HG03196 (cell line): Measurements from ENCODE around the gene HARS1.
"Not testable (repeated sequence)": the region's sequence is repeated elsewhere in the genome, so short reads cannot be mapped to it uniquely, and the experiment has no call there.

Experiments
- ATAC-seq: cut with Tn5 transposase; IDR thresholded peaks from one replicate; pipeline ENCODE4 v1.9.1; 2021; ENCODE audit not compliant: unreplicated experiment

The HARS1 gene

DNA sequence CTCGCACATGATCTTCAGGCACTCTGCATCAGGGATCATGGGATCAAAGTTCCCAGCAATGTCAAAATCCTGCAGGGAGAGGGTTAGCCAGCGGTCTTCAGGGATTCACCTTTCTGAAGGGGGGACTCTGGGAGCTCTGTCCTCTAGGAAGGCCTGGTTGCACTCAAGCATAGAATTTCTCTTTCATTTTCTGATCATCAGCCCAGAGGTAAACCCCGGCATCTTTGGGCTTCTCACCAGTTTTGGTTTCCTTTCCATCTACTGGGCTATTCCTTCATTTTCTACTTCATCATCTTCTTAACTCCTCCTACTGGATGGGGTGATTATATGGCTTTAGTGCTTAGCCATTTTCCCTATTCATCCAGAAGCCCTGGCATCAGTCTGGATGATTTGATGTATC lies 13.2 kb downstream of the HARS1 start:
- no peak for ATAC-seq

DNA sequence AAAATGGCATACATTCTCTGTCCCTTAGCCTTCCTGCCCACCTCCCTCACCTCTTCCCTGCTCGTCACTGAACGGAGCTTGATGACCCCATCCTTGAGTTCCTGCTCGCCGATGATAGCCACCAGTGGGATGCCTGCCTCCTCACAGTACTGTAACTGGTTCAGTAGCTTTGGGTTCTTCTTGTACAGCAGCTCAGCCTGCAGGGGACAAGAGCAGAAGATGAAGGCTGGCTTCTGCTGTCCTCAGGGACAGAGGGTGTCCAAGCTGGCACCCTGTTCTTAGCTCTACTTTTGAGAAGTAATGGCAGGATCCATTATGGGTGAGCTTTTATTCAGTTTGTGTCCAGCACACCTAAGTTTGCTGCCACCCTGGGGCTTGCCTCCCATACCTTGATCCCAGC lies 16.5 kb downstream of the HARS1 start:
- no peak for ATAC-seq

- no peak for ATAC-seq
These were observed 17.0 kb downstream of the HARS1 start for GRCh38 chr5:140674211-140674610.

DNA sequence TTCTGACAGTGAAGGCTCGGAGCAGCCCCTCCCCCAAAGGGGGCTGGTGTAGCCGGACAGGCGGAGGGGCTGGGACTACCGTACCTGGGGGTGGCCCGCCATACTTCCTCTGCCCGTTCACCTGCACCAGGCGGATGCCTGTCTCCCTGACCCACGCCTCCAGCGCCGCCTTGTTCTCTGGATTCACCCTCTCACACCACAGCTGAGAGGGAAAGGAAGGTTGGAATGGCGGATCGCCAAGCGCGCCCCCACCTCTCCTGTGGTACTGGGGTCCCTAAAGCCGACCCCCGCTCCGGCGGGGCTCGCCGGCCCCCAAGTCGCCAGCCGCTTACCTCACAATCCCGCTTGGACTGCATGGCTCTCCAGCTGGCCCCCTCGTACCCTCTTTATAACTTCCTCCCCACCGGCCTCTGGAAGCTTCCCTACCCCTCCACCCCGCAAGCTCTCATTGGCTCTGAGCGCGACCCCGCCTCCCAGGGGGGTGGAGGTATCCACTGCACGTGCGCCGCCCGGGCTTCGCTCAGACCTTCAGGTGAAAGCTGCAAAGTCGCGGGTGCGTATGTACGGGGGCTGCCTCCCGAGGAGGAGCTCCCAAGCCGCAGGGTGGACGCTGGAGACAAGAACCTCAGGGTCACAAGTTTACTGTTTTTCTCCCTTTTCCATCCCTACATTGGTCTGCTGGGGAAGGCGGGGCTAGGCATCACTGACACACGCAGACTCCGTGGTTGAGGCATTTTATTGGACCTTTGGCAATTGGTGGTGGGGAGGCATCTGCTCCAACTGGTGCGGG lies 17.8 kb downstream of the HARS1 start, which contains the start of gene DND1:
Gene DND1, minus strand, starts transcription at position 390 of the 790 bp plus-strand sequence. Its CDS starts 34 bp downstream, at position 356.
- no peak for ATAC-seq

GRCh38 chr5:140672455-140673186 lies 18.5 kb downstream of the HARS1 start:
- no peak for ATAC-seq

DNA sequence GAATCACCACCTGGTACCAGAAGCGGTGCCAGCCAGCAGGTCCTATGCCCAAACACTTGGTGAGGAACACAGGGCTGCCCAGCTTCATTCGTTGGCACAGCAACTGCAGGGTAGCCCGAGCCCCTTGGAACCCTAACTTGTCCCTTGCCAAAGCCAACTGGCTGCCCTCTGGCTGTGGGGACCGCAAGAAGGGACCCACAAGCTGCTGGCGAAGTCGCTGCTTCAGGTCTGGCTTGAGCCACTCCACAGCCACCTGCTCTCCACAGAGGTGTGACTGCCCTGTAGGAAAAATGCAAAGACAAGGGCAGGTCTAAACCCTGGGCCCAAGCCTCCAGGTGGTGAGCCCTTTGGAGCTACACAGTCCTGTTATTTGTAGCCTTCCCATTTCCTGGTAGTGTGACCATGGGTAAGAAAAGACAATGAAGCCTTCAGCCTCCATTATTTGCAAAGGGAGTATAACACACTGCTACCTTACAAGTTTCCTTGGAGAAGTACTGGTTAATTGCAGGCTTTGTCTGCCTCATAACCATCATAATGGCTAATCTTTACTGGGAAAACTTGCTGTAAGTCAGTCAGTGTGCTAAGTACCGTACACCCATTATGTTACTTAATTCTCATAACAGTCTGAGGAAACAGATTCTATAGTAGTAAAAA lies 19.6 kb downstream of the HARS1 start:
- ATAC-seq: no peak

- ATAC-seq: not testable (repeated sequence)
These were observed 20.1 kb downstream of the HARS1 start for GRCh38 chr5:140671035-140671434.

DNA sequence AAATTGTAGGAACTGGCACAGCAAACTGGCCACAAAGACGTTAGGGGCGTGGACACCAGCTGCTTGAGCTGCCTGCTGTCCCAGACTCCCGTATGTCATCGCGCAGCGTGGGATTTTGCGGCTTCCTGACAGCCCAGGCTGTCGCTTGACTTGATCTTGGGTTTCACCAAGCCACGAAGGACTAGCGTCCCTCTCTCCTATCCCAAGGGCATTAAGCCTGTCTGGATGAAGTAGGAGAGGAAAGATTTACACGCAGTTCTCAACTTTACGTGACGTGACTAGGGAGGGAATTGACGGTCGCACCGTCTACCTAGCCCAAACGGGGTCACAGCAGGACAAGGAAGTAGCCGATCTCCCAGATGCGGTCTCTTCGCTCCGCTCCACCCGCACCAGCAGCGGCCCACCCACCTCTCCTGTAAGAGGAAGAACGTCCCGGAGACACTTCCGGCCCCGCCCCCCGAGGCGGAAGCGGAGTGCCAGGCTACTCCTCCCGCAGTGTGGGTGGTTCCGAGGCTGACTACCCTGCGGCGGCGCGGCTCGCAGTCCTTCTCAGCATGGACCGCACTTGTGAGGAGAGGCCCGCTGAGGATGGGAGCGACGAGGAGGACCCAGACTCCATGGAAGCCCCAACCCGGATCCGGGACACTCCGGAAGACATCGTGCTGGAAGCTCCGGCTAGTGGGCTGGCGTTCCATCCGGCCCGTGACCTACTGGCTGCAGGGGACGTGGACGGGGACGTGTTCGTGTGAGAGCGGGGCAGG lies 26.6 kb downstream of the HARS1 start, which contains the start of gene WDR55:
Gene WDR55, plus strand, starts transcription at position 546 of the 761 bp plus-strand sequence. Its CDS starts 9 bp downstream, at position 555.
- peak; percentile 97 for ATAC-seq

DNA sequence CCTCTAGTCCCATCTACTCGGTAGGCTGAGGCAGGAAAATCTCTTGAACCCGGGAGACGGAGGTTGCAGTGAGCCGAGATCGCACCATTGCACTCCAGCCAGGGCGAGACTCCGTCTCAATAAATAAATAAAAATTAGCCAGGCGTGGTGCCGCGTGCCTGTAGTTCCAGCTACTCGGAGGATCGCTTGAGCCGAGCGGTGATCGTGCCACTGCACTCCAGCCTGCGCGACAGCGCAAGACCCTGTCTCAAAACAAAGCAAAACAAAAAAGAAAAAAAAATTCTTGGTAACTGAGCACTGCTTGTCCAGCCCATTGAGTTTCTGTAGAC lies 27.2 kb downstream of the HARS1 start:
- no peak for ATAC-seq

GRCh38 chr5:140660371-140660770 lies 30.8 kb downstream of the HARS1 start:
- not testable (repeated sequence) for ATAC-seq

- ATAC-seq: no peak
These were observed 32.3 kb downstream of the HARS1 start for GRCh38 chr5:140658870-140659269.

GRCh38 chr5:140647042-140647419 lies 44.1 kb downstream of the HARS1 start:
- peak; percentile 27 for ATAC-seq

GRCh38 chr5:140642718-140643117 lies 48.5 kb downstream of the HARS1 start:
- ATAC-seq: no peak

- no peak for ATAC-seq
These were observed 49.5 kb downstream of the HARS1 start for GRCh38 chr5:140641716-140642115.

GRCh38 chr5:140639148-140639981 lies 51.8 kb downstream of the HARS1 start, which contains the start of gene TMCO6:
Gene TMCO6, plus strand, starts transcription at chr5:140639451. Its CDS starts 77 bp downstream, at chr5:140639528.
- peak; percentile 89 for ATAC-seq

GRCh38 chr5:140638898-140639147 lies 52.3 kb downstream of the HARS1 start:
- ATAC-seq: not testable (repeated sequence)

GRCh38 chr5:140637371-140638100 lies 53.6 kb downstream of the HARS1 start:
- no peak for ATAC-seq

- no peak for ATAC-seq
These were observed 55.6 kb downstream of the HARS1 start for GRCh38 chr5:140635291-140636257.
